Vagina (tissue), 2 donors: ENCODE data around the gene EOMES. TPM values are rescaled to one million over a fixed set of nuclear protein-coding genes. Genes with fewer than 3 reads are reported as not detected.

Experiments used
- DNase-seq, 2 donors: peaks; one replicate each; pipeline ENCODE4 v3.0.0-alpha.2; 2017; ENCODE audit errors: extremely low spot score in 2 of 2
- H3K27ac ChIP-seq: fragments of 200-600 bp; sonication (generic); one replicate; pipeline ENCODE4 v1.5.1; 2019
- H3K27me3 ChIP-seq: fragments of 200-600 bp; sonication (generic); one replicate; pipeline ENCODE4 v1.5.1; 2019
- H3K36me3 ChIP-seq, 2 donors: fragments of 200-600 bp; sonication (generic); one replicate each; pipeline ENCODE4 v1.5.1; 2017 to 2019
- H3K4me1 ChIP-seq: fragments of 200-600 bp; sonication (generic); one replicate; pipeline ENCODE4 v1.5.1; 2019
- H3K4me3 ChIP-seq, 2 donors: fragments of 200-600 bp; sonication (generic); 1 replicate in 1 of 2; 2 replicates in 1 of 2; pipeline ENCODE4 v1.5.1; 2016 to 2019
- H3K9me3 ChIP-seq: fragments of 200-600 bp; sonication (generic); one replicate; pipeline ENCODE4 v1.5.1; 2019
- CTCF ChIP-seq, 3 experiments: fragments of 450-650 bp in 2 of 3; fragments of 200-600 bp in 1 of 3; sonication (generic) in 1 of 3; IDR thresholded peaks; one replicate each; pipeline ENCODE4 v1.5.1; 2017 to 2019; ENCODE audit warnings: antibody characterized with exemption in 3 of 3, mild to moderate bottlenecking in 2 of 3, moderate library complexity in 2 of 3
- POLR2A ChIP-seq, 2 donors: fragments of 450-650 bp; IDR thresholded peaks; one replicate each; pipeline ENCODE4 v1.6.1; 2017; ENCODE audit warnings: antibody characterized with exemption in 2 of 2, mild to moderate bottlenecking in 2 of 2, moderate library complexity in 2 of 2
- POLR2AphosphoS5 ChIP-seq, 2 donors: sonication (generic); formaldehyde crosslinking; IDR thresholded peaks; one replicate each; pipeline ENCODE4 v1.9.0; 2017; ENCODE audit warnings: antibody characterized with exemption in 2 of 2, mild to moderate bottlenecking in 2 of 2, low read depth in 1 of 2; ENCODE audit not compliant: insufficient read depth in 1 of 2
- intact Hi-C: fragments of 100-400 bp; cut with DNase I; formaldehyde crosslinking; loops from one replicate; pipeline ENCODE4 v1.15.1; 2023
- total RNA-seq: library from RNA; depleted of rRNA; stranded (reverse); fragments of >200 nt; gene quantifications from one replicate; pipeline ENCODE4 v1.2.3, GENCODE V29; 2016

EOMES gene
- total RNA-seq, 1 donor from 2014 or later: 0.49 TPM

GRCh38 chr3:27749643-27750042 is 27.5 kb upstream of the EOMES start:
- Histone ChIP-seq H3K36me3 (no peaks in the 10 kb centered on the region), H3K27ac (no peak overlapping the region), H3K4me1 (no peaks in the 10 kb centered on the region), H3K27me3 (no peaks in the 10 kb centered on the region), H3K9me3 (no peaks in the 10 kb centered on the region), H3K4me3 (no peak overlapping the region)
- intact Hi-C loops: no loop called here
- no peak for TF ChIP-seq POLR2AphosphoS5 (IDR thresholded peaks at IDR 0.05; ENCODE audit: insufficient read depth in 1 of 2, low read depth in 1 of 2)
- no peak for TF ChIP-seq CTCF (IDR thresholded peaks at IDR 0.05)
- no peak for TF ChIP-seq POLR2A (IDR thresholded peaks at IDR 0.05)
- no peak for DNase-seq

- Histone ChIP-seq H3K9me3 (no peaks in the 10 kb centered on the region), H3K36me3 (no peaks in the 10 kb centered on the region), H3K27ac (no peak overlapping the region), H3K27me3 (no peaks in the 10 kb centered on the region), H3K4me3 (no peak overlapping the region), H3K4me1 (no peaks in the 10 kb centered on the region)
- no peak for DNase-seq
- TF ChIP-seq CTCF (IDR thresholded peaks at IDR 0.05) (no peak), POLR2AphosphoS5 (IDR thresholded peaks at IDR 0.05; ENCODE audit: insufficient read depth in 1 of 2, low read depth in 1 of 2) (no peak), POLR2A (IDR thresholded peaks at IDR 0.05) (no peak)
- intact Hi-C loops: no loop called here
These were observed 24.7 kb upstream of the EOMES start for GRCh38 chr3:27746838-27747237.

GRCh38 chr3:27740854-27741253 is 18.7 kb upstream of the EOMES start:
- Histone ChIP-seq H3K27me3 (no peaks in the 10 kb centered on the region), H3K4me3 (no peak overlapping the region), H3K9me3 (no peaks in the 10 kb centered on the region), H3K4me1 (no peaks in the 10 kb centered on the region), H3K36me3 (no peaks in the 10 kb centered on the region), H3K27ac (no peak overlapping the region)
- intact Hi-C loops: no loop called here
- TF ChIP-seq CTCF (IDR thresholded peaks at IDR 0.05) (no peak), POLR2AphosphoS5 (IDR thresholded peaks at IDR 0.05; ENCODE audit: insufficient read depth in 1 of 2, low read depth in 1 of 2) (no peak), POLR2A (IDR thresholded peaks at IDR 0.05) (no peak)
- no peak for DNase-seq

- no peaks in the 10 kb centered on the region for H3K4me1 ChIP-seq
- no peaks in the 10 kb centered on the region for H3K27me3 ChIP-seq
- no peaks in the 10 kb centered on the region for H3K36me3 ChIP-seq
- H3K4me3 ChIP-seq: no peak overlapping the region
- no peak for DNase-seq
- no peaks in the 10 kb centered on the region for H3K9me3 ChIP-seq
- intact Hi-C loops: no loop called here
- TF ChIP-seq POLR2A (IDR thresholded peaks at IDR 0.05) (no peak), CTCF (IDR thresholded peaks at IDR 0.05) (no peak), POLR2AphosphoS5 (IDR thresholded peaks at IDR 0.05; ENCODE audit: insufficient read depth in 1 of 2, low read depth in 1 of 2) (no peak)
- no peak overlapping the region for H3K27ac ChIP-seq
These were observed 15.0 kb upstream of the EOMES start for GRCh38 chr3:27737091-27737490.

GRCh38 chr3:27730774-27731659 is 8.9 kb upstream of the EOMES start:
- no peak for DNase-seq
- H3K4me3 ChIP-seq: no peak overlapping the region
- H3K9me3 ChIP-seq: no peaks in the 10 kb centered on the region
- H3K4me1 ChIP-seq: peaks cover 18% of the 10 kb centered on the region
- H3K36me3 ChIP-seq: no peaks in the 10 kb centered on the region
- TF ChIP-seq CTCF (IDR thresholded peaks at IDR 0.05): no peak
- H3K27me3 ChIP-seq: peaks cover 21% of the 10 kb centered on the region
- no peak overlapping the region for H3K27ac ChIP-seq
- intact Hi-C loops: no loop called here
